ENCODE measurements around the gene IFT27. TPM values are rescaled to one million over a fixed set of nuclear protein-coding genes. Genes with fewer than 3 reads are reported as not detected.
A peak's percentile ranks its signal among the peaks of the same experiment; 100 is the strongest.

Gene IFT27
- total and polyA plus RNA-seq, 2 donors (not counting 1 experiment from before 2014, with no cell fraction given), result 14.1 to 19.0 TPM

GRCh38 chr22:36727110-36727509 lies 48.8 kb downstream of the IFT27 start:
- H4K20me1 ChIP-seq (ENCODE audit: control insufficient read depth, extremely low read depth, insufficient read depth, low read length), result no peaks in the 10 kb centered on the region
- H3K9me3 ChIP-seq (ENCODE audit: control insufficient read depth, insufficient read depth, low read depth, low read length), result no peaks in the 10 kb centered on the region
- no peak for DNase-seq (ENCODE audit: low read depth in 2 of 2)
- no peak overlapping the region for H3K9ac ChIP-seq (ENCODE audit: insufficient read depth, low read length)
- no peak overlapping the region for H3K27ac ChIP-seq (ENCODE audit: insufficient read depth, low read length)
- no peaks in the 10 kb centered on the region for H3K36me3 ChIP-seq (ENCODE audit: control insufficient read depth, insufficient read depth, low read length)
- H3K4me3 ChIP-seq (replicated peaks in 1 of 4; ENCODE audit: control extremely low read depth in 1 of 4, insufficient read depth in 1 of 4, low read depth in 3 of 4, low read length in 4 of 4), result no peak overlapping the region
- H3K4me1 ChIP-seq (ENCODE audit: control insufficient read depth, extremely low read depth, insufficient read depth, low read length), result no peaks in the 10 kb centered on the region
- no peak overlapping the region for H2AFZ ChIP-seq (ENCODE audit: low read length)
- TF ChIP-seq EZH2 (IDR thresholded peaks at IDR 0.05; ENCODE audit: low read length, missing control alignments) (no peak), CTCF (conservative IDR thresholded peaks at IDR 0.05 in 1 of 2, IDR thresholded peaks at IDR 0.05 in 1 of 2; ENCODE audit: low read depth in 1 of 2, low read length in 2 of 2) (no peak)
- no peaks in the 10 kb centered on the region for H3K79me2 ChIP-seq (ENCODE audit: control insufficient read depth, insufficient read depth, low read length)
- no peak overlapping the region for H3K4me2 ChIP-seq (ENCODE audit: extremely low read depth, insufficient read depth, low read length)
- H3K27me3 ChIP-seq (ENCODE audit: control insufficient read depth, insufficient read depth, low read length), result peaks cover 3% of the 10 kb centered on the region

DNA sequence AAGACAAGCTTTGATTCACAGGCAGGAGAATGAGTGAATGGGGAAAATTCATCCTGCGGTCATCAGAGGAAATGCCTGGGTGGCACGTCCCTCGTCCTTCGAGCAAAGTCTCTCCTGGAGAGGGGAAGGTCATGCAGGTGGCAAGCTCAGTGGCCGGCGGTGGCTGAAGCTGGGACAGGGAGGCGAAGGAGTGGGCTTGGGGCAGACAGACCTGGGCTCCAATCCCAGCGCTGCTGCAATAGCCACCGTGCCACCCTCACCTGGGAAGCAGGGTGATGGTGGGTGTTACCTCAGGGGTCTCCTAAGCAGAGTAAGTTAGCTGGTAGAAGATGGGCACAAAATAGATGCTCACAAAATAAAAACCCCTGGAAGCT lies 49.9 kb downstream of the IFT27 start:
- TF ChIP-seq CTCF (conservative IDR thresholded peaks at IDR 0.05 in 1 of 2, IDR thresholded peaks at IDR 0.05 in 1 of 2; ENCODE audit: low read depth in 1 of 2, low read length in 2 of 2), result no peak
- TF ChIP-seq EZH2 (IDR thresholded peaks at IDR 0.05; ENCODE audit: low read length, missing control alignments), result no peak
- H3K27me3 ChIP-seq (ENCODE audit: control insufficient read depth, insufficient read depth, low read length), result peaks cover 3% of the 10 kb centered on the region
- H3K4me2 ChIP-seq (ENCODE audit: extremely low read depth, insufficient read depth, low read length), result no peak overlapping the region
- no peak overlapping the region for H2AFZ ChIP-seq (ENCODE audit: low read length)
- no peaks in the 10 kb centered on the region for H3K79me2 ChIP-seq (ENCODE audit: control insufficient read depth, insufficient read depth, low read length)
- no peak overlapping the region for H3K4me3 ChIP-seq (replicated peaks in 1 of 4; ENCODE audit: control extremely low read depth in 1 of 4, insufficient read depth in 1 of 4, low read depth in 3 of 4, low read length in 4 of 4)
- no peaks in the 10 kb centered on the region for H3K36me3 ChIP-seq (ENCODE audit: control insufficient read depth, insufficient read depth, low read length)
- H3K27ac ChIP-seq (ENCODE audit: insufficient read depth, low read length), result no peak overlapping the region
- no peak overlapping the region for H3K9ac ChIP-seq (ENCODE audit: insufficient read depth, low read length)
- DNase-seq (ENCODE audit: low read depth in 2 of 2), result no peak
- H4K20me1 ChIP-seq (ENCODE audit: control insufficient read depth, extremely low read depth, insufficient read depth, low read length), result no peaks in the 10 kb centered on the region
- no peaks in the 10 kb centered on the region for H3K9me3 ChIP-seq (ENCODE audit: control insufficient read depth, insufficient read depth, low read depth, low read length)
- H3K4me1 ChIP-seq (ENCODE audit: control insufficient read depth, extremely low read depth, insufficient read depth, low read length), result no peaks in the 10 kb centered on the region

DNA sequence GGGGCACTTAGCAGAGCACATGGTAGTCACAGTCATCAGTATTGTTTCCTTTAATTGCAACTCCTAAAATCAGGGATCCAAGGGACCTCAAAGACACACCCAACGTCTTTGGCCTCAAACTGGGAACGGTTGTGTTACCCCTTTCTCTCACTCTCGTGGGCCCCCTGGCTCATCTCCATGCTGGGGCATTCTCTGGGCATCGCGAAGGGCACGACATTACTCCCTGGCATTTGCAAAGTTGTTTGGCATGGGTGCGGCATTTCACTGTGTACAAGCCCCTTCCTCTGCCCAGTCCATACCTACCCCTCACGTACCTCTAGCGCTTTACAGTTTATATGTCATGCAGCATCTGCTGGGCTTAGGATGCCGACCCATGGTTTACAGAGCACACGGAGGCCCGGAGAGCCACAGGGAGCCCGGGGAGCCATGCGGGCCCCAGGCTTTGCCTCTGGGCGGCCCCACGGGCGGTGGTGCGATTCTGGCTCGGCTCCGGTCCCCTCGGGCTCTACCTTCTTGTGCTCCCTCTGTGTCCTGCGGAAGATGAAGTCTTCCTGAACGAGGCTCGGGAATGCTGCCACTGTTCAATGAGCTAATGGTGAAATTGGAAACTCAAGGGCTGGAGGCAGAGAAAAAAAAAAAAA lies 50.4 kb downstream of the IFT27 start:
- no peaks in the 10 kb centered on the region for H3K4me1 ChIP-seq (ENCODE audit: control insufficient read depth, extremely low read depth, insufficient read depth, low read length)
- TF ChIP-seq CTCF (conservative IDR thresholded peaks at IDR 0.05 in 1 of 2, IDR thresholded peaks at IDR 0.05 in 1 of 2; ENCODE audit: low read depth in 1 of 2, low read length in 2 of 2) (no peak), EZH2 (IDR thresholded peaks at IDR 0.05; ENCODE audit: low read length, missing control alignments) (no peak)
- H3K79me2 ChIP-seq (ENCODE audit: control insufficient read depth, insufficient read depth, low read length), result no peaks in the 10 kb centered on the region
- H3K4me2 ChIP-seq (ENCODE audit: extremely low read depth, insufficient read depth, low read length), result no peak overlapping the region
- H2AFZ ChIP-seq (ENCODE audit: low read length), result no peak overlapping the region
- no peak overlapping the region for H3K4me3 ChIP-seq (replicated peaks in 1 of 4; ENCODE audit: control extremely low read depth in 1 of 4, insufficient read depth in 1 of 4, low read depth in 3 of 4, low read length in 4 of 4)
- H4K20me1 ChIP-seq (ENCODE audit: control insufficient read depth, extremely low read depth, insufficient read depth, low read length), result no peaks in the 10 kb centered on the region
- H3K9me3 ChIP-seq (ENCODE audit: control insufficient read depth, insufficient read depth, low read depth, low read length), result no peaks in the 10 kb centered on the region
- H3K9ac ChIP-seq (ENCODE audit: insufficient read depth, low read length), result no peak overlapping the region
- H3K36me3 ChIP-seq (ENCODE audit: control insufficient read depth, insufficient read depth, low read length), result no peaks in the 10 kb centered on the region
- peak in 1 of 2 donors; percentile 1 for DNase-seq (ENCODE audit: low read depth in 2 of 2)
- no peak overlapping the region for H3K27ac ChIP-seq (ENCODE audit: insufficient read depth, low read length)
- H3K27me3 ChIP-seq (ENCODE audit: control insufficient read depth, insufficient read depth, low read length), result peaks cover 3% of the 10 kb centered on the region
